ENCODE data around the gene FIGNL1. TPM values are rescaled to one million over a fixed set of nuclear protein-coding genes. Genes with fewer than 3 reads are reported as not detected.

Gene FIGNL1
- total RNA-seq, 1 donor from 2014 or later: 10.0 TPM

DNA sequence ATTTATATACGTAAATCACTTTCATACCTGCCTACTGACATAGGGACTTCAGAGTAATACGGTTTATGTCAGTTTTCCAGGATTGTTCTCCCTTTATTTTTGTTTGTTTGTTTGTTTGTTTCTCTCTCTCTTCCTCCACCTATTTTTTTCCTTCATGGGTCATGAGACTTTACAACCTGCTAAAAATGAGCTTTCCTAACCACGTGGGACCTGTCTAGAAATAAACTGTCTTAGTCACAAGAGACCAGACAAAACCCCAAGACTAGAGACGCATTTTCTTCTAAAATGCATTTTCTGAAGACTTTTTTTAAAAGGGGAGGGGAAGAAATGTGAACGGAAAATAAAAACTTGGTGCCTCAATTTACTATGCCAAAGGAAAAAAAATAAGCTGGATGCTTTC is 41.1 kb upstream of the FIGNL1 start:
- Histone ChIP-seq H3K4me3 (ENCODE audit: insufficient read depth, low read depth, low read length) (no peak overlapping the region), H2AFZ (ENCODE audit: low read depth, low read length) (no peak overlapping the region), H3K27ac (ENCODE audit: low read depth, low read length) (no peak overlapping the region), H4K20me1 (ENCODE audit: insufficient read depth, low read length) (no peaks in the 10 kb centered on the region), H3K79me2 (ENCODE audit: insufficient read depth, low read length) (no peaks in the 10 kb centered on the region), H3K9me3 (ENCODE audit: insufficient read depth, low read depth, low read length) (no peaks in the 10 kb centered on the region), H3K9ac (ENCODE audit: low read length) (no peak overlapping the region), H3K4me1 (ENCODE audit: insufficient read depth, low read length) (no peaks in the 10 kb centered on the region), H3K4me2 (ENCODE audit: low read length) (no peak overlapping the region), H3K27me3 (ENCODE audit: insufficient read depth, low read length) (no peaks in the 10 kb centered on the region), H3K36me3 (ENCODE audit: insufficient read depth, low read length) (no peaks in the 10 kb centered on the region)
- H3K9me3 Mint-ChIP-seq (ENCODE audit: unreplicated experiment): peaks cover 2% of the 10 kb centered on the region
- TF ChIP-seq CTCF (IDR thresholded peaks at IDR 0.05; ENCODE audit: insufficient read depth, low read depth, low read length) (no peak), EZH2 (IDR thresholded peaks at IDR 0.05; ENCODE audit: insufficient read depth, low read length) (no peak)
- DNase-seq (ENCODE audit: low read depth) (no peak), FAIRE-seq (no peak)
- no peaks in the 10 kb centered on the region for H3K27me3 Mint-ChIP-seq (ENCODE audit: low read depth, unreplicated experiment)
- no peaks in the 10 kb centered on the region for H3K36me3 Mint-ChIP-seq (ENCODE audit: low read depth, unreplicated experiment)
- no peak overlapping the region for H3K27ac Mint-ChIP-seq (ENCODE audit: unreplicated experiment)
- H3K4me3 Mint-ChIP-seq (ENCODE audit: unreplicated experiment): no peak overlapping the region
- H3K4me1 Mint-ChIP-seq (ENCODE audit: low read depth, unreplicated experiment): no peaks in the 10 kb centered on the region

- Histone ChIP-seq H3K79me2 (ENCODE audit: insufficient read depth, low read length) (no peaks in the 10 kb centered on the region), H2AFZ (ENCODE audit: low read depth, low read length) (no peak overlapping the region), H3K4me2 (ENCODE audit: low read length) (no peak overlapping the region), H3K9me3 (ENCODE audit: insufficient read depth, low read depth, low read length) (no peaks in the 10 kb centered on the region), H4K20me1 (ENCODE audit: insufficient read depth, low read length) (no peaks in the 10 kb centered on the region), H3K36me3 (ENCODE audit: insufficient read depth, low read length) (no peaks in the 10 kb centered on the region), H3K4me3 (ENCODE audit: insufficient read depth, low read depth, low read length) (no peak overlapping the region), H3K9ac (ENCODE audit: low read length) (no peak overlapping the region), H3K27ac (ENCODE audit: low read depth, low read length) (no peak overlapping the region), H3K4me1 (ENCODE audit: insufficient read depth, low read length) (no peaks in the 10 kb centered on the region), H3K27me3 (ENCODE audit: insufficient read depth, low read length) (no peaks in the 10 kb centered on the region)
- Mint-ChIP-seq H3K4me3 (ENCODE audit: unreplicated experiment) (no peak overlapping the region), H3K27me3 (ENCODE audit: low read depth, unreplicated experiment) (no peaks in the 10 kb centered on the region), H3K4me1 (ENCODE audit: low read depth, unreplicated experiment) (no peaks in the 10 kb centered on the region), H3K27ac (ENCODE audit: unreplicated experiment) (no peak overlapping the region), H3K9me3 (ENCODE audit: unreplicated experiment) (peaks cover under 1% of the 10 kb centered on the region), H3K36me3 (ENCODE audit: low read depth, unreplicated experiment) (no peaks in the 10 kb centered on the region)
- DNase-seq (ENCODE audit: low read depth): no peak
- FAIRE-seq: no peak
- TF ChIP-seq CTCF (IDR thresholded peaks at IDR 0.05; ENCODE audit: insufficient read depth, low read depth, low read length) (no peak), EZH2 (IDR thresholded peaks at IDR 0.05; ENCODE audit: insufficient read depth, low read length) (no peak)
These were observed 38.2 kb upstream of the FIGNL1 start for GRCh38 chr7:50488379-50488778.

- no peak overlapping the region for H3K4me2 ChIP-seq (ENCODE audit: low read length)
- Mint-ChIP-seq H3K27ac (ENCODE audit: unreplicated experiment) (no peak overlapping the region), H3K27me3 (ENCODE audit: low read depth, unreplicated experiment) (no peaks in the 10 kb centered on the region), H3K9me3 (ENCODE audit: unreplicated experiment) (no peaks in the 10 kb centered on the region), H3K36me3 (ENCODE audit: low read depth, unreplicated experiment) (no peaks in the 10 kb centered on the region), H3K4me1 (ENCODE audit: low read depth, unreplicated experiment) (no peaks in the 10 kb centered on the region), H3K4me3 (ENCODE audit: unreplicated experiment) (no peak overlapping the region)
- H3K9ac ChIP-seq (ENCODE audit: low read length): no peak overlapping the region
- no peaks in the 10 kb centered on the region for H4K20me1 ChIP-seq (ENCODE audit: insufficient read depth, low read length)
- H3K27ac ChIP-seq (ENCODE audit: low read depth, low read length): no peak overlapping the region
- no peak overlapping the region for H3K4me3 ChIP-seq (ENCODE audit: insufficient read depth, low read depth, low read length)
- no peaks in the 10 kb centered on the region for H3K27me3 ChIP-seq (ENCODE audit: insufficient read depth, low read length)
- no peaks in the 10 kb centered on the region for H3K36me3 ChIP-seq (ENCODE audit: insufficient read depth, low read length)
- FAIRE-seq (no peak), DNase-seq (ENCODE audit: low read depth) (no peak)
- TF ChIP-seq EZH2 (IDR thresholded peaks at IDR 0.05; ENCODE audit: insufficient read depth, low read length) (no peak), CTCF (IDR thresholded peaks at IDR 0.05; ENCODE audit: insufficient read depth, low read depth, low read length) (no peak)
- H3K79me2 ChIP-seq (ENCODE audit: insufficient read depth, low read length): no peaks in the 10 kb centered on the region
- no peaks in the 10 kb centered on the region for H3K9me3 ChIP-seq (ENCODE audit: insufficient read depth, low read depth, low read length)
- H3K4me1 ChIP-seq (ENCODE audit: insufficient read depth, low read length): no peaks in the 10 kb centered on the region
- no peak overlapping the region for H2AFZ ChIP-seq (ENCODE audit: low read depth, low read length)
These were observed 36.4 kb upstream of the FIGNL1 start for GRCh38 chr7:50486512-50486911.

Measured in astrocyte (in vitro differentiated cells and primary cell).